NB4 (cell line): Measurements from ENCODE around the gene NLRC3.

Experiments
- MYC ChIP-seq: IDR thresholded peaks from 2 replicates; pipeline ENCODE4 v1.6.1; 2011; ENCODE audit warnings: low read depth, low read length
- POLR2A ChIP-seq: IDR thresholded peaks from 2 replicates; pipeline ENCODE4 v1.6.1; 2011; ENCODE audit warnings: mild to moderate bottlenecking; ENCODE audit not compliant: insufficient read length; ENCODE audit errors: extremely low read depth
- TF ChIP-seq, protein P1 (sequence below): IDR thresholded peaks from one replicate; pipeline ENCODE4 v1.5.1; 2012; ENCODE audit warnings: low read depth, low read length
- TF ChIP-seq, protein P2 (sequence below): IDR thresholded peaks from 2 replicates; pipeline ENCODE4 v1.6.1; 2011; ENCODE audit warnings: low read depth, low read length

DNA sequence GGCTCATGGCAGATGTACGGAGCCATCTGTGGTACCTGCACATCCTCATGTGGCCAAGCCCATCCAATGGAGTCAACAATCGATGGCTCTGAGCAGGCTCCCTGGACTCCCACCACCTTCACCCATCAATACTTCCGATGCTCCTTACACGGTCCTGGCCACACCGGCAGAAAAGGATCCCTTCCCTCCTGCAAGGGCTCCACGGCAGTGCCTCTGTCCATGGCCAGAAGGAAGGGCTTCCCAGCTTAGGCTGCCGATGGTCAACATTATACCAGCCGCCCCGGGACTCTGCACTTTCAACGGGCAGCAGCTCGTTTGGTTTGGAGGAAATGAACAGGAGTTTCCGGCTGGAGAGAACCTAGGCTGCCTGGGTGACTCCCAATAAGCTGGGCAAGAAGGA, 21.0 kb upstream of the NLRC3 start:
- TF ChIP-seq, protein P1, sequence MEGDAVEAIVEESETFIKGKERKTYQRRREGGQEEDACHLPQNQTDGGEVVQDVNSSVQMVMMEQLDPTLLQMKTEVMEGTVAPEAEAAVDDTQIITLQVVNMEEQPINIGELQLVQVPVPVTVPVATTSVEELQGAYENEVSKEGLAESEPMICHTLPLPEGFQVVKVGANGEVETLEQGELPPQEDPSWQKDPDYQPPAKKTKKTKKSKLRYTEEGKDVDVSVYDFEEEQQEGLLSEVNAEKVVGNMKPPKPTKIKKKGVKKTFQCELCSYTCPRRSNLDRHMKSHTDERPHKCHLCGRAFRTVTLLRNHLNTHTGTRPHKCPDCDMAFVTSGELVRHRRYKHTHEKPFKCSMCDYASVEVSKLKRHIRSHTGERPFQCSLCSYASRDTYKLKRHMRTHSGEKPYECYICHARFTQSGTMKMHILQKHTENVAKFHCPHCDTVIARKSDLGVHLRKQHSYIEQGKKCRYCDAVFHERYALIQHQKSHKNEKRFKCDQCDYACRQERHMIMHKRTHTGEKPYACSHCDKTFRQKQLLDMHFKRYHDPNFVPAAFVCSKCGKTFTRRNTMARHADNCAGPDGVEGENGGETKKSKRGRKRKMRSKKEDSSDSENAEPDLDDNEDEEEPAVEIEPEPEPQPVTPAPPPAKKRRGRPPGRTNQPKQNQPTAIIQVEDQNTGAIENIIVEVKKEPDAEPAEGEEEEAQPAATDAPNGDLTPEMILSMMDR = no peak
- TF ChIP-seq POLR2A (no peak), MYC (no peak)
- TF ChIP-seq, protein P2, sequence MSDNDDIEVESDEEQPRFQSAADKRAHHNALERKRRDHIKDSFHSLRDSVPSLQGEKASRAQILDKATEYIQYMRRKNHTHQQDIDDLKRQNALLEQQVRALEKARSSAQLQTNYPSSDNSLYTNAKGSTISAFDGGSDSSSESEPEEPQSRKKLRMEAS = no peak
